ENCODE measurements around the gene ODF2. TPM values are rescaled to one million over a fixed set of nuclear protein-coding genes. Genes with fewer than 3 reads are reported as not detected.

The ODF2 gene
- total RNA-seq, 1 experiment from 2014 or later: 36.8 TPM

DNA sequence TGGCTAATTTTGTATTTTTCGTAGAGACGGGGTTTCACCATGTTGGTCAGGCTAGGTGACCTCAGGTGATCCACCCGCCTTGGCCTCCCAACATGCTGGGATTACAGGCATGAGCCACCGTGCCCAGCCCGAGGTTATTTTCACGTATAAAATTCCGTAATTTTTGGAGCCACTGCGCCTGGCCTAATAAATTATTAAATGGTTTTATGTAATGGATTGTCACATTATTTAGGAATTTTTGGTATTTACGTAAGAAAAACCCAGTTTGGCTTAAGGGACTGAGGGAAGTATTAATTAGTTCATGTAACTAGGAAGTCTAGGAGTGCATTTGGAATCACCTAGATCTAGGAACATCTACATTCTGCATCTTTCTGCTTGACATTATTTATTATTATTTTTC, 57.0 kb downstream of the ODF2 start:
- DNase-seq (ENCODE audit: low read depth, low spot score) (no peak), ATAC-seq (no peak)
- no peak for TF ChIP-seq TCF7L2 (IDR thresholded peaks at IDR 0.05; ENCODE audit: low read depth, low read length)
- TF ChIP-seq REST (IDR thresholded peaks at IDR 0.05; ENCODE audit: insufficient read depth in 1 of 2, low read depth in 2 of 2, low read length in 1 of 2): no peak
- no peak for TF ChIP-seq SIN3A (IDR thresholded peaks at IDR 0.05; ENCODE audit: borderline replicate concordance, insufficient read depth, low read depth, low read length)
- TF ChIP-seq CTCF (IDR thresholded peaks at IDR 0.05): no peak
- TF ChIP-seq POLR2AphosphoS5 (IDR thresholded peaks at IDR 0.05; ENCODE audit: low read depth, low read length): no peak
- no TSS peak for BruUV-seq (replicated peaks)
- in situ Hi-C loops (cut with HindIII; ENCODE audit: low pct_unique_long_range_greater_than_20kb, low sequenced_read_pairs) (no loop called here), intact Hi-C loops (cut with micrococcal nuclease; ENCODE audit: unreplicated experiment) (no loop called here)
- CTCF ChIA-PET: interaction anchor here (0.6 kb wide), 1 partner anchor 53 kb away, joined by 6 read pairs; no protein-coding TSS in a partner anchor
- Histone ChIP-seq H3K9me3 (ENCODE audit: control insufficient read depth, insufficient read depth, low read depth, low read length) (no peaks in the 10 kb centered on the region), H3K36me3 (ENCODE audit: control insufficient read depth, insufficient read depth, low read length) (peaks cover 2% of the 10 kb centered on the region; the same call in 1 of the 2 replicates), H3K4me1 (ENCODE audit: control insufficient read depth, insufficient read depth, low read length) (no peaks in the 10 kb centered on the region), H3K27me3 (ENCODE audit: control insufficient read depth, insufficient read depth, low read length) (no peaks in the 10 kb centered on the region), H3K27ac (ENCODE audit: low read length) (no peak overlapping the region), H3K4me3 (ENCODE audit: low read depth in 2 of 2, low read length in 2 of 2) (no peak overlapping the region)
- POLR2A ChIA-PET: no interaction called here

GRCh38 chr9:128521956-128522355, 66.2 kb downstream of the ODF2 start:
- Histone ChIP-seq H3K4me1 (ENCODE audit: control insufficient read depth, insufficient read depth, low read length) (no peaks in the 10 kb centered on the region), H3K9me3 (ENCODE audit: control insufficient read depth, insufficient read depth, low read depth, low read length) (no peaks in the 10 kb centered on the region), H3K4me3 (ENCODE audit: low read depth in 2 of 2, low read length in 2 of 2) (no peak overlapping the region), H3K27me3 (ENCODE audit: control insufficient read depth, insufficient read depth, low read length) (no peaks in the 10 kb centered on the region), H3K27ac (ENCODE audit: low read length) (no peak overlapping the region), H3K36me3 (ENCODE audit: control insufficient read depth, insufficient read depth, low read length) (no peaks in the 10 kb centered on the region)
- ATAC-seq (no peak), DNase-seq (ENCODE audit: low read depth, low spot score) (no peak)
- ChIA-PET POLR2A (interaction anchor here (0.6 kb wide), 1 partner anchor 17 kb away, joined by 22 read pairs; no protein-coding TSS in a partner anchor), CTCF (no interaction called here)
- no peak for TF ChIP-seq REST (IDR thresholded peaks at IDR 0.05; ENCODE audit: insufficient read depth in 1 of 2, low read depth in 2 of 2, low read length in 1 of 2)
- TF ChIP-seq TCF7L2 (IDR thresholded peaks at IDR 0.05; ENCODE audit: low read depth, low read length): no peak
- no peak for TF ChIP-seq POLR2AphosphoS5 (IDR thresholded peaks at IDR 0.05; ENCODE audit: low read depth, low read length)
- TF ChIP-seq SIN3A (IDR thresholded peaks at IDR 0.05; ENCODE audit: borderline replicate concordance, insufficient read depth, low read depth, low read length): no peak
- no peak for TF ChIP-seq CTCF (IDR thresholded peaks at IDR 0.05)
- in situ Hi-C loops (cut with HindIII; ENCODE audit: low pct_unique_long_range_greater_than_20kb, low sequenced_read_pairs) (no loop called here), intact Hi-C loops (cut with micrococcal nuclease; ENCODE audit: unreplicated experiment) (no loop called here)
- no TSS peak for BruUV-seq (replicated peaks)

All from Panc1 (cell line).